ENCODE measurements around the gene GALT.

GALT gene

DNA sequence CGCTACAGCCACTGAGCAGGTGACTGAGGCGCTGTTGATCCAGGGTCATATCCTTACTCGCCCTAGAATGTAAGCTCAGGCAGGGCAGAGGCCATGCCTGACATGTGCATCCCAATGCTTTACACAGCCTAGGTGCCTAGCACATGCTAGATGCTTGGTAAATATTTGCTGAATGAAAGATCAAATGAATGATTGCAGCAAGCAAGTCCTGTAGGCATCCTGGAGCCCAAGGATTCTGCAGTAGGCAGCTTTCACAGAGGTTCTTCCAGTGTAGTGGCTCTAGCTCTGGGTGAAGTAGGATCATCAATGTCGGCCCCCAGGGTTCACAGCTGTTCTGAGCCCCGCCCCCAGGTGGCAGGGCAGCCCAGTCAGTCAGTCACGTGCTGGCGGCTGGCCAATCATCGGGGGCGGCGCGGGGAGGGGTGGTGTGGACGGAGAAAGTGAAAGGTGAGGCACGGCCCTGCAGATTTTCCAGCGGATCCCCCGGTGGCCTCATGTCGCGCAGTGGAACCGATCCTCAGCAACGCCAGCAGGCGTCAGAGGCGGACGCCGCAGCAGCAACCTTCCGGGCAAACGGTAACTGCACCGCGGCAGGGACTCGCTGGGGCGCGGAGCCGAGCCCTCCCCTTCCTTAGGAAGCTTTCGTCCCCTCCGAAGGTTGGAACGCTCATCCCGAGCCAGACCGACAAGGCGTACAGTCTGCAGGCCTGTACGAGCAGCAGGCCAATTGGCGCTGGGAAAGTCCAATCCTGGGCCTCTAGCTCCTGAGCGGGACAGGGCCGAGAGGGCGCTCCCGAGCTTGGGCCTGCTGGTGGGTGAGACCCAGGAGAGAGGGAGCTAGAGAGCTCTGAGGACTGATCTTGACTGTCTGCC lies at the start of gene GALT:
GALT (plus strand) TSS at position 465 of the 873 bp plus-strand sequence; CDS start at position 495, 30 bp downstream.
- peak; percentile 83 for DNase-seq

- no peak for DNase-seq
Observed at GRCh38 chr9:34599546-34599945, 46.9 kb upstream of the GALT start.

GRCh38 chr9:34600908-34601307 lies 45.6 kb upstream of the GALT start:
- no peak for DNase-seq

DNA sequence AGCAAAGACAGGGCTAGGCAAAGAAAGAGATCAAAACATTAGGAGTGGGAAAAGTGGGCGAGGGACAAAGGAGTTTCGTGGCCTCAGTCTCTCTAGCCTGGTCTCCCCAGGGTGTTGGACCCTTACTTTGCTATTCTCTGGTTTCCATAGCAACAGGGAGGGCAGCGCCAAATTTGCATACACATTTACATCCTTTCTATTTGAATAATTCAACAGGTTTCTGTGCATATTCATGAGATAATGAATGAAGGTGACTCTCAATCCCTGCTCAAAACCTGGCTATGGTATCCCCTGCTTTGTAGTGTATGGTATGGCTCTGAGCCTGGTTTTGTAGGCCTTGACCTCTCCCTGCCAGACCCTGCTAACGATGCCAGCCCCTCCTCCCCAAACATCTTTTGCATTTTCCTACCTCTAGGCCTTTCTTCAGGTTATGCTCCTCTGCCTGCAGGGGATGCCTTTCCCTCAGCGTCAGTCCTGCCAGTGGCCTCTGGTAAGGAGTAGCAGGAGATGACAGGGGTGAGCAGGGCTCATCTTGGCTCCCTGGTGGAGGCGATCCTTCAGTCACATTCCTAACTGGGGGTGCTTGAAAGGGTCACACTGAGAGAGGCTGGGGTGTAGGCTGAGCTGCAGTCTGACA lies 44.4 kb upstream of the GALT start:
- DNase-seq, result no peak

GRCh38 chr9:34603610-34604231 lies 42.8 kb upstream of the GALT start:
- DNase-seq, result peak; percentile 67

DNA sequence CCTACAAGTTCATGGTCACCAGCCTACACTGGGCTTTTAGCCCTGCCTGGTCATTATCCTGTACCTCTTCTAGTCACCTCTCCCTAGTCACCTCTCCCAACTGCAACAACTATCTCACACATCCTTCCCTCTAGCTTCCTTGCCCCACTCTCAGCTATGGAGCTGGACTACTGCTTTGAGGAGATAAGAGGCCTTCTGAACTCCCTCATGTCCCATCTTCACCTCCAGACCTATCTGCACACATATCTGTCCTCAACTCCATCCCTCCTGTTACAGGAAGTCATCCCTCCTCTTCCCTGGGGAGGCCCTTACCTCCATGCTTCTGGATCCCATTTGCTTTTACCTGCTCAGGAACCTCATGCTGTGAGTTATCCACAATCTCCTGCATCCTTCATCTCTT lies 40.3 kb upstream of the GALT start:
- no peak for DNase-seq

- DNase-seq, result no peak
Observed at GRCh38 chr9:34606905-34607304, 39.6 kb upstream of the GALT start.

DNA sequence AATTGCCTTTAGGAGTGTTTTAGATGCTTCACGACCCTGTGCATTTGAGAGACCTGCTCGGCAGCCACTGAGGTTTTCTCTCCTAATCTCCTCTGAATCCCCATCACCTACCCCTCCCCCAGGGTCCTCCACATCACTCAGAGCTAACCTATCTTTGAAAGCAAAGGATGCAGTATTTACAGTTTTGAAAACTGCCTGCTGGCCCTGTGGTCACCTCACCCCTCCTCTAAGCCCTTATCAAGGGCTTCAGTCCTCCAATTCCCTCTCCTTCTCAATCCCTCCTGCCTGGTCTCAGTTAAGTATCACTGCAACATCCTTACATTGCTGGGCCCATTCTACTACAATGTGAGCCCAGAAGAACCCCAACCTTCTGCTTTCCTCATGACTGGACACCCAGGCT lies 39.1 kb upstream of the GALT start:
- no peak for DNase-seq

GRCh38 chr9:34610434-34611206 lies 35.9 kb upstream of the GALT start:
- DNase-seq, result no peak

- no peak for DNase-seq
Observed at GRCh38 chr9:34611251-34611810, 35.1 kb upstream of the GALT start.

GRCh38 chr9:34611811-34612787 lies 34.4 kb upstream of the GALT start, which contains the start of gene RPP25L:
Gene RPP25L (minus strand): TSS chr9:34612097. CDS start chr9:34611296, 801 bp downstream.
- DNase-seq, result peak; percentile 80

DNA sequence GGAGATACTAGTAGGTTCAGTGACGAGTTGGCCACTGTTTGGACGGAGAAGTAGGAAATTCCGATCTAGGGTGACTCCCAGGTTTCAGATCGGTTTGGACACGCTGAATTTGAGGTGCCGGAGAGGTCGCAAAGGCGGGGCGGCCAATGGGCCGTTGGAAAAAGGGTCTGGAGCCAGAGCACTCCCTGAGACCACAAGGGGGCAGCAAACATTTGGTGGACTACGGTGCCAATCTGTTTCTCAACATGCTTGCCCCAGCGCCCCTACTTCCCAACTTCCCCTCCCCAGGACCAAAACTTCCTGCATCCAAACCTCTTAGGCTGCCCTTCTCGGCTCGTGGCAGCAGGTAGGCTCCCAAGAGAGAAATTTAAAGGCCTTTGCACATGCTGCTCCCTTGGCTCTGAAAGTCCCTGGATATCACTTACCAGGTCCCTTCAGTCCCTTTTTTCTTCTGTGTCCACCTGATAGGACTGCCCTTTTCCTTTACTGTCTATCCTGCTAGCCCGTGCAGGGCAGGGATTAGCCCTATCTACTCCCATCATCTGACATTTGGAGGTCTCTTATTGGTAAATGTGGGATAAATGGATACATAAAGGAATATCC lies 33.6 kb upstream of the GALT start:
- peak; percentile 69 for DNase-seq

DNA sequence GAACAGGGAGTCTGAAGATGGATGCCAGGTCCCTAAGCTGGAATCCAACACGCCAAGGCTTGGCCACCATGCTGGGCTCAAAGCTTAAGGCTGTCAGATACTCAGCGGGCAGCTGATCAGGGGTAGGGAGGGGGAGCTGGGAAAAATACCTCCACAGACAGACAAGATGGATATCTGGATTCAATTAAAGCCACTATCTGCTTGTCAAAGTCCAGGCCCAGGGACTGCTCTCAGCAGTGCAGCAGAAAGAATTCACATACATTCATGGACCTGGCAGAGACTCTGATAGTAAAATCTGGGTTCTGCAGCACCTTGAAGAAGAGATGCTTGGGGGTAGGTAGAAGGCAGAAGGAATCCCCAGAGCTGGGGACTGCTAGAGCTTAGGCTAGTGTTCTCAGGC lies 31.3 kb upstream of the GALT start:
- DNase-seq, result no peak

DNA sequence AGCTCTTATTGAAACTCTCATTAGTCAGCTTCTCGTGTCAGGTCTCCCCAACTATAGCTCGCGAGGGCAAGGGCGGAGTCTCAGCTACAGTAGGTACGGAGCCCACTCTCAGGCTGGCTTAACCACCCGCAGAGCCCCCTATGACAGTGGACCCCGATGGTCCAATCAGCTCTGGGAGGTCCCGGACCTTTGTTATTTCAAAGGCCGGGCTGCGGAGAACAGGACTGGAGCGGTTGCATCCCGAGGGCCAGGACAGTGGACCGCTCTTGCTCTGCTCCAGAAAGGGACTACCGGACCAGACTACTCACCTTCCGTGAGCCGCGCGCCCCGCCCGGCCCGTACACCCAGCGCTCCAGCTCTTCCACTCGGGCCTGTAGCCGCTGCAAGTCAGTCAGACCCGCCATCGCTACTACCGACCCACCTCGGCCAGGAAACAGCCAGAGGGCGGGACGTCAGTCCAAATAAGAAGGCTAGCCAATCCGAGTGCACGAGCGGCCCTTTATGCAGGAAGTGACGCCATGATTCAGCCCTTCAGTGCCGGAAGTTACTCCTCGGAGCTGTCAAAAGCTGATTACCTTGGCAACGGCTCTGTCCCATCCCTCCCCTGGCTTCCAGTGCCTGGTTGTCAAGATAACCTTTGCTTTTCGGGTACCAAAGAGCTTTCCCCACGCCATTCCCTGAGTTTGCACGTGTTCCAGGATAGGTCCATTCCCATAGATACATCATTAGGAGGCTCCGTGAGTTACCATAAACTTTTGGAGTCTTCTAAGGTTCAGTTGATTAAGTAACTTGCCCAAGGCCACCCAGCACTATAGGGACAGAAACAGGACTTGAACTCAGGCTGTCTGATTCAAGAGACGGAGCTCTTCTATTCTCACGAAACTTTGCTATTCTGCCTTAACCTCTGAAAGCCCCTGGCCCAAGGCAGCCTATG lies 26.1 kb upstream of the GALT start, which contains the start of gene DCTN3:
DCTN3 (minus strand) TSS at position 435 of the 934 bp plus-strand sequence; CDS start at position 404, 31 bp downstream.
- peak; percentile 95 for DNase-seq

DNA sequence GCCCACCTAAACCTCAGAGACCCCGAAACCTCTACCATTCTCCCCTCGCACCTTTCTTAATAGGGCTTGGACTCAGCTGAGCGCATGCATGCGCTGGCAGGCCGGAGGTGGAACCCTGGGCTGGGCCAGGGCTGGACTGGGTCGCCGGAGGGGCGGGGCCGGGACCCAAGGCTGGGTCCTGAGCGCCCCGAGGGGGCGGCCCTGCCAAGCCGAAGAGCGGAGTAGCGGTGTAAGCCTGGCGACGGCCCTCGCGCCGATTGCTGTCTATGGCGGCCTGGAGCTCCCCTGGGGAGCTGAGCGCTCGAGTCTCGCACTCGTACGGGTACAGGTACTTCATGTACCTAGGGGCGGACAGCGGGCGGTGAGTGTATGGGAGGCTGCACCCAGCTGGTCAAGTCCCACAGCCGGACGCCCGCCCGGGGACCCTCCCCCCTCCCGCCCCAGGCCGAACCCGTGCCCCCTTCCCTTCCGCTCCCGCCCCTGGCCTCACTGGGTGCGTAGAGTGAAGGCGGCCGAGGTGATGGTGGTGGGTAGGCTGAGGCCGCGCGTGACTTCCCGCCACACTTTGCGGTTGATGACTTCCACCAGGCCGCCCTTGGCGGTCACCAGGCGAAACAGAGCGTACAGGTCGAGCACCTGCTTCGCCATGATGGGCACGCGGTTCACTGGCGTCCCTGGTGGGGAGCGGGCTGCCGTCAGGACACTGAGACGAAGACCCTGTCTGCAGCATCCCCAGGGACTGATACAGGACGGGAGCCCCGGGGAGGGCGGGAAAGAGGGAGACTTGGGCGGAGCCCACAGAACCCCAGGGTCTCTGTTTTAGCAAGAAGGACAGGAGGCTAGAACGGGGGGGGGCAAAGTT lies 22.9 kb upstream of the GALT start:
- no peak for DNase-seq

DNA sequence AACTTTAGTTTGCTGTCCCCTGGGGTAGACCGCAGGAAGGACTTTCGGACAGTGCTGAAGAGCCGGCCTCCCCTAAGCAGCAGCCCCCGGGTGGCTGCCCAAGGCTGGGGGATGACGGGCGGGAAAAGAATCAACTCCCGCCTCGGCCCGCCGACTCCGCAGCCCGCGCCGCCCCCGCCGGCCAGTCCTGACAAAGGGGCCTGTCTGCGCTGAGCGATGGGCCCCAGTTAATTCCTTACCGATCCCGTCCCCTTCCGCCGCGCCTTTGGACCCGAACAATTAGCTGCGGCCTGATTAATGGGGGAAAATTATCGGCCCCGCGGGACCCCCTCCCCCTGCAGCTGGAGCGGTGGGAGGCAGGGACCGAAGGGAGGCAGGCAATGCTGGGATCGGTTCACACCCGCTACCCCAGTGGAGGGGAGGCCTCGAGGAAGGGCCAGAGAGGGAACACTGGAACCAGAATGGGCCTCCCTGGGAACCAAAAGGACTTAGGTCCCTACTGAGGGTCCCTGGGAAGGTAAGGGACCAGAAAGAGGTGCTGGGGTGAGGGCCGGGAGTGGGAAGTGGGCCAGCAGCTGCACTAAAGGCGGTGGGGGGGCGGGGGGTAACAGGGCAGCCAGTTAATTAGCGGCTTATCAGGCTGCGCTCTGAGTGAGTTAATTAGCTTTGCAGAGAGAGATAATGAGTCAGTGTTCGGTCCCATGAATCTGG lies 21.8 kb upstream of the GALT start:
- DNase-seq, result no peak

- no peak for DNase-seq
Observed at GRCh38 chr9:34625186-34625486, 21.3 kb upstream of the GALT start.

Measured in fibroblast of upper back skin (primary cell).